NCI-H774 (cell line): Measurements from ENCODE around the gene MAD2L1BP.

ENCODE experiments used
- DNase-seq: peaks from one replicate; lab custom pipeline; 2025; lab: John Stamatoyannopoulos, UW

Gene MAD2L1BP

DNA sequence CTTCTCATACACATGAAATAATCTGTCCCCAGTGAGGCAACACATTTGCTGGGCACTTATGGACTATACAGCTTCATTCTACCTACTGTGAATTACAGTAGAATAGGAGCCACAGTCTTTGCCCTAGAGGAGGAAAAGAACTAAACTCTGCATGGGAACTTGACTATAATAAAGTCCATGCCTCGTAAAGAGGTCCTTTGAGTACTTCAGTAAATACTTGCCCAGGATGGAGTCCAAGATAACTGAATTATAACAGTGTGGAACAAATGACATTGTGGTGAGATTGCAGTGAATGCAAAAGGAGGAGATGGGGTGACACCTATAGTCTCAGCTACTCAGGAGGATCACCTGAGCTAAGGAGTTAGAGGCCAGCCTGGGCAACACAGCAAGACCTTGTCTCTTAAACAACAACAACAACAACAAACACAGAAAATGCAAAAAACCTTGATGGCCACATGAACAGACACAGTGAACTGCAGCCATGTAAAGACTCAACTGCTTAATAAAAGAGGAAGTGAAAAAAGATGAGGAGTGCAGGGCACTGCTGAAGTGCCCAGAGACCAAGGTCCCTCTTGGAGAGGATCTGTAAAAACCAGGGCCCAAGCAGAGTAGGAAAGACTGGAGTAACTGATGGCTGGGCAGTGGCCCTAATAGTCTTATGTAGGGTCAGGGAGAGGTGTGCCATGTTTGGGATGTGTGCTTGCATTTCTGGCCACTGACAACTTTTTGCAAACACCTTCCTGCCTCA is 48.2 kb downstream of the MAD2L1BP start:
- no peak for DNase-seq

DNA sequence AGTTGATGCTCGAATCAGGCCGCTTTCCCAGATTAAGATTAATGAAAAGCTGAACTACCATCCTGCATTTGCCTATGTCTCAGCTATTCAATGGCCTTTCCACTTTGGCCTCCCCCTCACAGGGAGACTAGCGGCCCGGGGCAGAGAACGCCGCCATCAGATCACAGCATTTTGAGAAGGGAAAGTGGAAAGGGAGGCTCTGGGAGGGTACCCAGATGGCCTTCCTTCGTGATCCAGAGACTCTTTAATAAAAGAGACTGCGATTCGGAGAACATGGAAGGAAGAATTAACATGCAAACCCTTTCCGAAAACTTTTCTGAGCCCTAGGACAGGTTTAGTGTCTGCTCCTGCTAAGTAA is 51.4 kb downstream of the MAD2L1BP start:
- no peak for DNase-seq

DNA sequence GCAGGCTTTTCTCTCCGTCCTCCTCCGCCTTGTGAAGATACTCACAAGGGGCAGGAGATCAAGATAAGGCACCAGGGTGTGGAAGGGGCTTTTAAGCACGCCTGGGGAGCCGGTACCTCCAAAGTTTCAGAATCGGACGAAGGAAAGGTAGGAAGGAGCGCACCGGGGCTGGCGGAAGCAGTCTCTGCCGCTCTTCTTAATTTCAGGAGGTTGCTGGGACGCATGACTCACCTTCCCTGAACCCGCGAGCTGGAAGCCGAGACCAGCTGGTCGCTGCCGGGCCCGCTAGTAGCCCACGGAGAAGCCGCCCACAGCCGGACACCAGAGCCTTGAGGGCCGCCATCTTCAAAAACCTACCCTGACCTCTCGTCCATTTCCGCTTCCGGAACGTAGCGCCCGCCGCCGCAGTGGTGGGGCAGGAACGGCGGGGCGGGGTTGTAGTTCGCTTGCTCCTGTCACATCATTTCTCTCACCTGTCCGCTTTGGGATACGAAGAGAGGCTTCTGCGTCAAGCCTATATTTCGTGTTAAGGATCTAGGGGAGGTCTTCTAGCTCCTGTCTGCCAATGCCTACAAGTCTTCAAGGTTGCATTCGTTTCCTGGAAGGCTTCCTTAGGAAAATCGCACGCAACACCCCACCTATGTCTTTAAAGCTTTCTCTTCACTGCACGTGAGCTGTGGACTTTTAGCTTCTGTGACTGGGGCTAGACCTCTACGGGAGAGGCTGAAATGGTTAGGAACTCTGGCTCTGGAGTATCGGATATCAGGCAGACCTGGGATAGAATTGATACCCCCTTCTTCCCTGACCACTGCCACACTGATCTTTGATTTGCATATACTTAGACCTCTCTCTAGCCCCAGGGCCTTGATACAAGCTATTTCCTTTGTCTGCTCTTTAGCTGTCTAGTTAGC is 52.1 kb downstream of the MAD2L1BP start, which contains the start of gene MRPS18A:
TSS of gene MRPS18A (minus strand) at position 355 of the 911 bp plus-strand sequence. CDS start at position 343, 12 bp downstream.
- peak; percentile 80 for DNase-seq

DNA sequence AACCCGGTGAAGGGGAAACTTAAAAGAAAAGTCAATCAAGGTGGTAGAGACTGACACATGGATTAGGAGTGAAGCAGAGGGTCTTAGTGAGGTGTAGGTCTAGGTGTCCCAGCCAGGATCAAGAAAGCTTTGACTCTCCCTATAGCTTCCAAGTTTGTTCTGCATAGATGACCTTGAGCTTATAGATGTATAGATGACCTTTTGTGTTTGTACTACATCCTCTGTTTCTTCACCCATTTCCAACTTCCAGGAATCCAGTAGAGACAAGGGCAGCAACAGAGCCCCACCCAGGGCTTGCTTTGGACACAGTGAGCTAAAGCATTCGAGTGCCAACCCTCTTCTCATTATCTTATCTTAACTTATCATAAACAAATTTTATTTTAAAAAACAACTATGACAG is 53.8 kb downstream of the MAD2L1BP start:
- DNase-seq, result no peak
